Colonic mucosa (tissue), 2 donors: ENCODE results near the gene AQP10. TPM values are rescaled to one million over a fixed set of nuclear protein-coding genes. Genes with fewer than 3 reads are reported as not detected.

Experiments
- total RNA-seq, 2 donors: library from RNA; stranded (reverse); fragmentation: NEBNext Ultra II Directional in 1 of 2; extraction: Animal tissue kit (Norgen Biotek cat#: 25700) in 1 of 2; gene quantifications; one replicate each; pipeline ENCODE4 v1.2.1, GENCODE V29; 2021
- donor health status: DM: no; HTN: no; CAD: no.
- donor health status: DM: no; HTN: no; CAD: no.

The AQP10 gene
- total RNA-seq, 2 donors from 2014 or later: 0.27 TPM; not detected in 1

Other genes starting within 250 kb of the AQP10 start
- under 1 TPM; 0.10 to 0.11 TPM for gene NUP210L, start 166.0 kb upstream of the AQP10 start, total RNA-seq
- 100 to 1,000 TPM; 502 to 757 TPM for gene TPM3, start 129.0 kb upstream of the AQP10 start, total RNA-seq
- not detected for gene CFAP141, start 114.8 kb upstream of the AQP10 start, total RNA-seq
- 100 to 1,000 TPM in 1 of 2 donors, 10 to 100 TPM in 1; 84.8 to 102 TPM for gene UBAP2L, start 100.1 kb upstream of the AQP10 start, total RNA-seq
- 10 to 100 TPM; 53.4 to 83.6 TPM for gene HAX1, start 48.5 kb upstream of the AQP10 start, total RNA-seq
- gene ATP8B2, start 4.4 kb downstream of the AQP10 start, total RNA-seq: 1 to 10 TPM; 4.2 to 6.6 TPM
- 10 to 100 TPM; 31.7 to 38.2 TPM for gene IL6R, start 84.2 kb downstream of the AQP10 start, total RNA-seq
- under 1 TPM; 0.42 to 0.67 TPM for gene TDRD10, start 181.1 kb downstream of the AQP10 start, total RNA-seq
- gene SHE, start 181.3 kb downstream of the AQP10 start, total RNA-seq: 1 to 10 TPM; 1.7 to 3.9 TPM
- gene UBE2Q1, start 237.6 kb downstream of the AQP10 start, total RNA-seq: 10 to 100 TPM; 74.1 to 86.1 TPM
- gene CHRNB2, start 246.7 kb downstream of the AQP10 start, total RNA-seq: under 1 TPM; 0.07 to 0.16 TPM